GM18502 (cell line): ENCODE data around the gene CNPY4.
A peak's percentile ranks its signal among the peaks of the same experiment; 100 is the strongest.

ENCODE experiments used
- ATAC-seq: cut with Tn5 transposase; IDR thresholded peaks from one replicate; pipeline ENCODE4 v1.9.1; 2021; ENCODE audit warnings: mild to moderate bottlenecking; ENCODE audit not compliant: unreplicated experiment, poor library complexity

CNPY4 gene

GRCh38 chr7:100091411-100092181, 27.8 kb upstream of the CNPY4 start:
- no peak for ATAC-seq

GRCh38 chr7:100093054-100093453, 26.4 kb upstream of the CNPY4 start:
- ATAC-seq, result no peak

- ATAC-seq, result no peak
Measured at GRCh38 chr7:100093498-100093897, 25.9 kb upstream of the CNPY4 start.

- ATAC-seq, result no peak
Measured at GRCh38 chr7:100093925-100094486, 25.4 kb upstream of the CNPY4 start.

GRCh38 chr7:100095289-100095688, 24.1 kb upstream of the CNPY4 start:
- ATAC-seq, result no peak

GRCh38 chr7:100095704-100096103, 23.7 kb upstream of the CNPY4 start:
- ATAC-seq, result no peak

- ATAC-seq, result no peak
Measured at GRCh38 chr7:100098913-100099312, 20.5 kb upstream of the CNPY4 start.

- no peak for ATAC-seq
Measured at GRCh38 chr7:100099452-100099851, 20.0 kb upstream of the CNPY4 start.

GRCh38 chr7:100100420-100101015, 18.9 kb upstream of the CNPY4 start:
- peak; percentile 61 for ATAC-seq

GRCh38 chr7:100101016-100101862, 18.2 kb upstream of the CNPY4 start, which contains the start of the genes AP4M1 and MCM7:
AP4M1 (plus strand) TSS chr7:100101643; CDS start chr7:100101715, 72 bp downstream.
MCM7 (minus strand) TSS chr7:100101397; CDS start chr7:100101294, 103 bp downstream.
- peak; percentile 81 for ATAC-seq

- ATAC-seq, result no peak
Measured at GRCh38 chr7:100102950-100103840, 16.2 kb upstream of the CNPY4 start.

- no peak for ATAC-seq
Measured at GRCh38 chr7:100105534-100105933, 13.9 kb upstream of the CNPY4 start.

GRCh38 chr7:100106633-100107032, 12.8 kb upstream of the CNPY4 start:
- ATAC-seq, result no peak

- no peak for ATAC-seq
Measured at GRCh38 chr7:100107125-100107737, 12.2 kb upstream of the CNPY4 start.

GRCh38 chr7:100107890-100108289, 11.5 kb upstream of the CNPY4 start:
- no peak for ATAC-seq

- ATAC-seq, result no peak
Measured at GRCh38 chr7:100109521-100110163, 9.8 kb upstream of the CNPY4 start.

GRCh38 chr7:100111156-100111555, 8.3 kb upstream of the CNPY4 start:
- no peak for ATAC-seq

GRCh38 chr7:100111914-100112313, 7.5 kb upstream of the CNPY4 start:
- no peak for ATAC-seq

- no peak for ATAC-seq
Measured at GRCh38 chr7:100115026-100115425, 4.4 kb upstream of the CNPY4 start.
